HG02870 (cell line): Measurements from ENCODE around the gene MIS12.

Experiments used
- ATAC-seq: cut with Tn5 transposase; IDR thresholded peaks from one replicate; pipeline ENCODE4 v1.9.1; 2021; ENCODE audit warnings: mild to moderate bottlenecking, moderate library complexity; ENCODE audit not compliant: unreplicated experiment

The MIS12 gene

GRCh38 chr17:5499476-5500231 lies 13.3 kb downstream of the MIS12 start:
- no peak for ATAC-seq

- no peak for ATAC-seq
Observed at GRCh38 chr17:5500247-5500588, 13.9 kb downstream of the MIS12 start.

DNA sequence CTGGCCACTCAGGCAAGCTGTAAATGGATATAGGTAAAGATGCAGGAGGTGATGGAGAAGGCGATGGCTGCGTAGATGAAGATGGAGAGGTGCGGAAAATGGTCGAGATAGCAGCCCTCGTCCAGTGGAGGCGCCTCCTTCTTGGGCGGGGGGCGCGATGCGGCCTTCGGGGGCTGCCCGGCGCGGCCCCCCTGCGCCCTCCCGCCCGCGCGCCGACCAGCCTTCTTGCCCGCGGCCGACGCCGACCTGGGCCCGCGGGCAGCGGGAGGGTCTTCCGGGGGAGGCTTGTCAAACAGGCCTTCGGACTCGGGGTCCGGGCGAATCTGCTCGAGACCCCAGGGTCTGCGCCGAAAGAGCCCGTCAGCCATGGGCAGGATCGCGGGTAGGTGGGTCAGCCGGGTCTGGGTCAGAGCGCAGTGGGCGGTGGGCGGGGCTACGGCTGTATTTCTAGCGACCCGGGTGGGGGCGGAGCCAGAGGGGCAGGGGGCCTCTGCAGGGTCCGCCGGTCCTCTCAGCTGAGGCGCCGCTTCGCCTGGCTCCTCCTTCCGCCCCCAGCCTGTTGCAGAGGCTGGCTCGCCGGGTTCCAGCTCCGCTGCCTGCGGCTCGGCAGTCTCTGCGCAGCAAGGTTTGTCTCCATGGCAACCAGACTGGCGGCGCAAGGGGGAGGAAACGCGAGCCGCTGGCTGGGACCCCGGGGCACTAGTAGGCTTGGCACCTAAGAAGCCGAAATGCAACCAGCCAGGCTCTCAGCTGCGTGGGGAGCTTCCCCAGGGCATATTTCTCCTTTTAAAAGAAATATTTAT lies 14.4 kb downstream of the MIS12 start:
- ATAC-seq: no peak

- ATAC-seq: no peak
Observed at GRCh38 chr17:5501685-5502084, 15.3 kb downstream of the MIS12 start.

- ATAC-seq: no peak
Observed at GRCh38 chr17:5502552-5502951, 16.2 kb downstream of the MIS12 start.

DNA sequence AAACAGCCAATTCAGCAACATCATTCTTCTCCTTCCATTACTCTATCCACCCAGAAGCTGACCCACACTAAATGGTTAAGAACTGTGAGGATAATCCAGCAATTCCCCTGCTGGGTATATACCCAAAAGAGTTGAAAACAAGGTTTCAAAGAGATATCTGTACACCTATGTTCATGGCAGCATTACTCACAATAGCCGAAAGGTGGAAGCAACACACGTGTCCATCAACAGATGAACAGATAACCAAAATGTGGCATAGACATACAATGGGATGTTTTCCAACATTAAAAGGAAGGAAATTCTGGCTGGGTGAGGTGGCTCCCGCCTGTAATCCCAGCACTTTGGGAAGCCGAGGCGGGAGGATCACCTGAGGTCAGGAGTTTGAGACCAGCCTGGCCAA lies 19.9 kb downstream of the MIS12 start:
- no peak for ATAC-seq

GRCh38 chr17:5508810-5509209 lies 22.4 kb downstream of the MIS12 start:
- ATAC-seq: no peak

DNA sequence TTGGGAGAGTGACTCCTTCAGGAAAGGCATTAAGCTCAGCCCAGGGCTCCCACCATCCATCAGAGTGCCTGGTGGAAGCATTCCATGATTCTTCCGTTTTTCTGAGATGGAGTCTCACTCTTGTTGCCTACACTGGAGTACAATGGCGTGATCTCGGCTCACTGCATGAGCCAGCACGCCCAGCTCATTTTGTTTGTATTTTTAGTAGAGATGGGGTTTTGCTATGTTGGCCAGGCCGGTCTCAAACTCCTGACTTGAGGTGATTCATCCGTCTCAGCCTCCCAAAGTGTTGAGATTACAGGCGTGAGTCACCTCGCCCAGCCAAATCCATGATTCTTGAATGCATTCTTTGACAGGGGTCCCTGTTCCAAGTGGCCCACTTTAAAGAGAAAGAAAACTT lies 23.1 kb downstream of the MIS12 start:
- no peak for ATAC-seq

DNA sequence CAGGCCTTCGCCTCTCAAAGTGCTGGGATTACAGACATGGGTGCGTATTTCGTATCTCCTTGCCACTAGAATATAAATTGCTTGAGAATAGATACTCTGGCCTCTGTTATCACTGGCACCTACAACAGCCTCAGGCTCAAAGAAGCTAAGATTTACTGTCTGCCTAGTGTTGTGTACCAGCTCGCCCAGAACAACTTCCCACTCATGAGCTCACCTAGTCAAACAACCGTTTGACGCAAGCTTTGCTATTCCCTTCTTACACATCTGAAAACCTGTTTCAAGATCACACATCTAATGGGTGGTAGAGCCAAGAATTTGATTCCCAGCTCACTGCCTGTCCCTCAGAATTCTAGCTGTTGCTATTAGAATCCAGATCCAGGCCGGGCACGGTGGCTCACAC lies 24.4 kb downstream of the MIS12 start:
- ATAC-seq: no peak

DNA sequence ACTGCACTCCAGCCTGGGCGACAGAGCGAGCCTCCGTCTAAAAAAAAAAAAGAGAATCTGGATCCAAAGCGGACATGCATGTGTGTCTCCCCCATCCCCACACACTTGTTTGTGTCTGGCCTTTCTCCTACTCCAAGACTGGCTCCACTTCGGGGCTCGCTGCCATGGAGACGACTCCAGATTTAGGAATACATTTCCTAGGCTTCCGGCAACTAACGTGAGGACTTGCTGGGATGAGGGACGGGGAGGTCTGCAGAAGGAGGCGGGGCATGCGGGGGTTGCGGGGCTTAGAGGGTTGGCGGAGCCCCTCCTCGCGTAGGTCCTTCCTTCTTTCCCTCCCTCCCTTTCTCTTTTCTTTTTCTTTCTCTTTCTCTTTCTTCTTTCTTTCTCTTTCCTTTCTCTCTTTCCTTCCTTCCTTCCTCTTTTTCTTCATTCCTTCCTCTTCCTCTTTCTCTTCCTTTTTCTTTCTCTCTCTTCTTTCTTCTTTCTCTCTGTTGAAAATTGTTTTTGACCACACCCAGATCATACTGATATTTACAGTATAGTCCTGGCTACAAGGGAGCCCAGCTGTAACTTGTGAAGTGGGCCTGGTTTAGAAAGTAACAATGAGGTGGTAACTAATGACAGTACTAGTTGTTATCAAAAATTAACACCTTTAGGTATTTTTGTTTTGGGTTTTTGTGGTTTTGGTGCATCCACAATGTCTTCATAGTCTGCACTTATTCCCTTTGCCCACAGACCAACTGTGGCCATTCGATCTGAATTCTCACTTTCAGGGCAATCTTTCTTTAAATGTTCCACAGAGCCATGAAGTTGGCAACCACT lies 25.2 kb downstream of the MIS12 start:
- no peak for ATAC-seq

DNA sequence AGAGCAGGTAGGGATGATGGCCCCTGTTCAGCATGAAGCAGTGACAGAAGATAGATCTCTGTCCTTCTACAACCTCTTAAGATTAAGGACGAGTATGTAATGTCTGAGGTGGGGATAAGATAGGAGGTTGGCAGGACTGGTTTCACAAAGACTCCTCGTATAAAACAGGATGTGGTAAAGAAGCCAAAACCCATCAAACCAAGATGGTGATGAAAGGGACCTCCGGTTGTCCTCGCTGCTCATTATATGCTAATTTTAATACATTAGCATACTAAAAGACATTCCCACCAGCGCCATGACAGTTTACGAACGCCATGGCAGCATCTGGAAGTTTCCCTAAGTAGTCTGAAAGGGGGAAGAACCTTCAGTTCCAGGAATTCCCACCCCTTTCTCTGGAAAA lies 27.3 kb downstream of the MIS12 start:
- no peak for ATAC-seq

DNA sequence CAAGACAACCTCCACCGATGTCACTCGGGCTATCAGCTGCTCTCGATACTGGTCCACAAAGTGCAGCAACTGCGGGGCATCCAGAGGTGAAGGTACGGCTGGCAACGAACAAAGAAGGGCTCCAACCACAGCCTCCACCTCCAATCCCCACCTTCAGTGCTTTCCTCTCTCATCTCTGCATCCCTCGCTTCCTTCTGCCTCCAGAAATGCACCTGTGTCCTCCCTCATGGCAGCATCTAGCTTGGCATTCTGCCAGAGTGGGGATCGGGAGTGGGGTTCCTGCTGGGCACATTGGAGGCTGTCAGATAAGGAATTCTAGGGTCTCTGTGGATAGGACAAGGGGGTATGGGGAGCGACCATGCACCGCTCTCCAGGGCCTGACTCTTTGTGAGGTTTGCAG lies 28.6 kb downstream of the MIS12 start:
- ATAC-seq: no peak

DNA sequence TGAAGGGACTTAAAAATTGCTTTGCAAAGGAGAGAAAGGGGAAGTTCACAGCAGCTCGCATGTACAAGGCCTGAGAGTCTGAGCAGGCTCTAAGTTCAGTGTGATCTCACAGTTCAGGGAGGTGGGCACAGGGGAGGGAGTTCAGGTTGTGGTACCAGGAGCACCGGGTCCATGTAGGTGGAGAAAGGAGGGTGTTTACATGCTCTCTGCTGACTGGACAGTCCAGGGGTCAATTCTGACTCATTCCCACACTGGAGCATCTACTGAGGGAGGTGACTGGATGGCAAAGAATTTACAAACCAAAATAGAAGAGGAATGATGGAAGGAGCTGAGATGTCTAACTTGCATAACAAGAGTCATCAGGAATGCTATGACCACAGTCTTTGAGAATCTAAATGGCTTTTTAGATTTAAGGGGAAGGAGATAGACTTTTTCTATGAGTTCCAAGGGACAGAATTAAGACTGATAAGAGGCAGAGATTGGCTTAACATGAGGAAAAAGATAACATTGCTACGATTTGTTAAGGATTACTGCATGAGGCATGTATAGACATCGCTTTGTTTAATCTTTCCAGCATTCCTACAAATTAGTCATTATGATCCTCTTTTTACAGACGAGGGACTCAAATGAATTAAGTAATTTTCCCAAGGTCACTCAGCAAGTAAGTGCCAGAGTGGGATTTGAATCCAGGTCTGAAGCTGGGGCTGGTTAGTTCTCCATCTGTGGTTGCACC lies 29.9 kb downstream of the MIS12 start:
- no peak for ATAC-seq

DNA sequence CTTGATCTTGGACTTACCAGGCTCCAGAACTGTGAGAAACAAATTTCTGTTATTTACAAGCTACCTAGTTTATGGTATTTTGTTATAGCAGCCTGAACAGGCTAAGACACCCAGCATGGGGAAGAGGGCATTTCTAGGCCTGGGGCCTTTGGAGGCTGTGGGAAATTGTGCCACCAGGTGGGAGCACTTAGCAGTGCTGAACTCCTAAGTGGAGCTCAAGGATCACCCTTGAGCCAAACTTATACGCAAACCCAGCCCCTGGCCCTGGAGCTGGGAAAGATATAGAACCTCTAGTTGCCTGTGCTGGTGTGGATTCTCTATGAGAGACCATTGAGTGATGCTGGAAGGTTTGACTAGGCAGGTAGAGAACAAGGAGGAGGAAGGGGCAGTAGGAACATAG lies 36.1 kb downstream of the MIS12 start:
- ATAC-seq: no peak

DNA sequence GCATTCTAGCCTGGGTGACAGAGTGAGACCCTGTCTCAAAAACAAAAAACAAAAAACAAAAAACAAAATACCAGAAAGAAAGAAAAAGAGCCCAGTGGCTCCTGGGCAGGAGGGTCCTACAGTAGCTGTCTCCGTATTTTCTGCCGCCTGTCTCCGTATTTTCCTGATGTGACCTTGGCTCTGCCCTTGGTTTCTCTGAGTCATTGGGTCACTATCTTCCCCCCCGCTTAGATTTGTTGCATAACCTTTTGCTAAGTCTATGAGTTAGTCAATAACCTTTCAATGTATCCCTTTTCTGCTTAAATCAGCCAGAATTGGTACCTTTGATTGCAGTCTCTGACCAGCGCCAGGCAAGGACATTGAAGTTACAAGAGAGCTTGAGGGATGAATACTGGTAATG lies 36.9 kb downstream of the MIS12 start:
- ATAC-seq: no peak

- no peak for ATAC-seq
Observed at GRCh38 chr17:5526821-5527598, 40.6 kb downstream of the MIS12 start.

GRCh38 chr17:5527601-5528250 lies 41.4 kb downstream of the MIS12 start:
- ATAC-seq: no peak

DNA sequence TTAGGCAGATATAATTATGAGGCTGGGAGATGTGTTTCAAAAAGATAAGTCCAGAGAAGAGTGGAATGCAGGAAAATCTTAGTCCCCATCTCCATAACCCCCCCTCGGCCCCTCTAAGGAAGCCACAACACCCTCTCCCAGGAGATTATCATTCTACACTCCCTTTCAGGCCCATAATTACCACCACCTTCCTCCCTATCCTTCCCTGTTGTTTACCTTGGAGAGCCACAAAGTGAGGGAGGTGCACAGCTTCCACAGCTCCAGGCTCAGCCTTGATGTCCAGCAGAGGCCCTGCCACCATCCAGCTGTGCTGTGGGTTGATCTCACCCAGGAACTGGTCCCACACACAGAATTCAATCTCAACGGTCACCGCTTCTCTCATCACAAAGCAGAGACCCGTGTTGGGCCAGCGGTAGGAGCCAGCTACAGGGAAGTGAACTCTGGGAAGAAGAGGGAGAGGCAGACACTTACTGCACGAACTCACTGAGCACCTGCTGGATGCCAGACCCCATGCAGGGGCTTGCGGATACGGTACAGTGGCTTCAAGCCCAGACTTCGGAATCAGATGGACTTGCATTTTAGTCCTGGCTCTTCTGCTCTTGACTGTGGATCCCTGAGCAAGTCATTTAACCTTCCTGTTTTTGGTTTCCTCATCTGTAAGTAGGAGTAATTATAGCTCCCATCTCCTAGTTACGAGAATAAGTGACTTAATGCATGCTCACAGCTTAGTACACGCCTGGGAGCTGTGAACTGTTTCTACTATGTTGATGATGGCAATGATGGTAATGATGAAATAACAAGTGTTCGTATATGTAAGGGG lies 44.1 kb downstream of the MIS12 start:
- no peak for ATAC-seq

GRCh38 chr17:5531085-5531418 lies 44.7 kb downstream of the MIS12 start:
- ATAC-seq: no peak
